Measurements from ENCODE around the gene ECI2.
"Not testable (repeated sequence)": the region's sequence is repeated elsewhere in the genome, so short reads cannot be mapped to it uniquely, and the experiment has no call there.

Gene ECI2

GRCh38 chr6:4133941-4134838 is 1.2 kb downstream of the ECI2 start:
- peak in 1 of 2 experiments; percentile 55 for DNase-seq (ENCODE audit: low read depth in 1 of 2, low spot score in 1 of 2)
- in situ Hi-C loops (cut with HindIII; ENCODE audit: low pct_unique_long_range_greater_than_20kb, low sequenced_read_pairs) = no loop called here
- no peak for TF ChIP-seq JUND (IDR thresholded peaks at IDR 0.05; ENCODE audit: low read depth)

- TF ChIP-seq JUND (IDR thresholded peaks at IDR 0.05; ENCODE audit: low read depth) = no peak
- peak in 1 of 2 experiments; percentile 84 for DNase-seq (ENCODE audit: low read depth in 1 of 2, low spot score in 1 of 2)
- in situ Hi-C loops (cut with HindIII; ENCODE audit: low pct_unique_long_range_greater_than_20kb, low sequenced_read_pairs) = no loop called here
These were observed 4.9 kb downstream of the ECI2 start for GRCh38 chr6:4130357-4130987.

- no peak for DNase-seq (ENCODE audit: low read depth in 1 of 2, low spot score in 1 of 2)
- TF ChIP-seq JUND (IDR thresholded peaks at IDR 0.05; ENCODE audit: low read depth) = no peak
- in situ Hi-C loops (cut with HindIII; ENCODE audit: low pct_unique_long_range_greater_than_20kb, low sequenced_read_pairs) = no loop called here
These were observed 5.9 kb downstream of the ECI2 start for GRCh38 chr6:4129446-4129845.

- no peak for TF ChIP-seq JUND (IDR thresholded peaks at IDR 0.05; ENCODE audit: low read depth)
- DNase-seq (ENCODE audit: low read depth in 1 of 2, low spot score in 1 of 2) = no peak
- in situ Hi-C loops (cut with HindIII; ENCODE audit: low pct_unique_long_range_greater_than_20kb, low sequenced_read_pairs) = no loop called here
These were observed 6.6 kb downstream of the ECI2 start for GRCh38 chr6:4128748-4129147.

GRCh38 chr6:4128072-4128471 is 7.3 kb downstream of the ECI2 start:
- no peak for TF ChIP-seq JUND (IDR thresholded peaks at IDR 0.05; ENCODE audit: low read depth)
- in situ Hi-C loops (cut with HindIII; ENCODE audit: low pct_unique_long_range_greater_than_20kb, low sequenced_read_pairs) = no loop called here
- DNase-seq (ENCODE audit: low read depth in 1 of 2, low spot score in 1 of 2) = no peak

GRCh38 chr6:4125933-4126864 is 9.2 kb downstream of the ECI2 start:
- in situ Hi-C loops (cut with HindIII; ENCODE audit: low pct_unique_long_range_greater_than_20kb, low sequenced_read_pairs) = no loop called here
- no peak for TF ChIP-seq JUND (IDR thresholded peaks at IDR 0.05; ENCODE audit: low read depth)
- DNase-seq (ENCODE audit: low read depth in 1 of 2, low spot score in 1 of 2) = no peak

GRCh38 chr6:4125500-4125899 is 9.9 kb downstream of the ECI2 start:
- no peak for TF ChIP-seq JUND (IDR thresholded peaks at IDR 0.05; ENCODE audit: low read depth)
- DNase-seq (ENCODE audit: low read depth in 1 of 2, low spot score in 1 of 2) = no peak
- in situ Hi-C loops (cut with HindIII; ENCODE audit: low pct_unique_long_range_greater_than_20kb, low sequenced_read_pairs) = no loop called here

- no peak for DNase-seq (ENCODE audit: low read depth in 1 of 2, low spot score in 1 of 2)
- no peak for TF ChIP-seq JUND (IDR thresholded peaks at IDR 0.05; ENCODE audit: low read depth)
- in situ Hi-C loops (cut with HindIII; ENCODE audit: low pct_unique_long_range_greater_than_20kb, low sequenced_read_pairs) = no loop called here
These were observed 11.0 kb downstream of the ECI2 start for GRCh38 chr6:4124351-4124750.

- no peak for TF ChIP-seq JUND (IDR thresholded peaks at IDR 0.05; ENCODE audit: low read depth)
- in situ Hi-C loops (cut with HindIII; ENCODE audit: low pct_unique_long_range_greater_than_20kb, low sequenced_read_pairs) = no loop called here
- peak in 1 of 2 experiments; percentile 52 for DNase-seq (ENCODE audit: low read depth in 1 of 2, low spot score in 1 of 2)
These were observed 19.6 kb downstream of the ECI2 start for GRCh38 chr6:4115741-4116140.

GRCh38 chr6:4114123-4114522 is 21.3 kb downstream of the ECI2 start:
- in situ Hi-C loops (cut with HindIII; ENCODE audit: low pct_unique_long_range_greater_than_20kb, low sequenced_read_pairs) = no loop called here
- no peak for DNase-seq (ENCODE audit: low read depth in 1 of 2, low spot score in 1 of 2)
- no peak for TF ChIP-seq JUND (IDR thresholded peaks at IDR 0.05; ENCODE audit: low read depth)

- no peak for DNase-seq (ENCODE audit: low read depth in 1 of 2, low spot score in 1 of 2)
- no peak for TF ChIP-seq JUND (IDR thresholded peaks at IDR 0.05; ENCODE audit: low read depth)
- in situ Hi-C loops (cut with HindIII; ENCODE audit: low pct_unique_long_range_greater_than_20kb, low sequenced_read_pairs) = no loop called here
These were observed 21.7 kb downstream of the ECI2 start for GRCh38 chr6:4113649-4114048.

GRCh38 chr6:4112366-4112765 is 23.0 kb downstream of the ECI2 start:
- DNase-seq (ENCODE audit: low read depth in 1 of 2, low spot score in 1 of 2) = no peak
- TF ChIP-seq JUND (IDR thresholded peaks at IDR 0.05; ENCODE audit: low read depth) = no peak
- in situ Hi-C loops (cut with HindIII; ENCODE audit: low pct_unique_long_range_greater_than_20kb, low sequenced_read_pairs) = no loop called here

GRCh38 chr6:4109363-4109815 is 26.0 kb downstream of the ECI2 start:
- DNase-seq (ENCODE audit: low read depth in 1 of 2, low spot score in 1 of 2) = peak in 1 of 2 experiments; percentile 23
- in situ Hi-C loops (cut with HindIII; ENCODE audit: low pct_unique_long_range_greater_than_20kb, low sequenced_read_pairs) = not testable (repeated sequence)

Measured in T47D (cell line).